ENCODE data around the gene FKBP6.
A peak's percentile ranks its signal among the peaks of the same experiment; 100 is the strongest.
"Not testable (repeated sequence)": the region's sequence is repeated elsewhere in the genome, so short reads cannot be mapped to it uniquely, and the experiment has no call there.

Gene FKBP6

DNA sequence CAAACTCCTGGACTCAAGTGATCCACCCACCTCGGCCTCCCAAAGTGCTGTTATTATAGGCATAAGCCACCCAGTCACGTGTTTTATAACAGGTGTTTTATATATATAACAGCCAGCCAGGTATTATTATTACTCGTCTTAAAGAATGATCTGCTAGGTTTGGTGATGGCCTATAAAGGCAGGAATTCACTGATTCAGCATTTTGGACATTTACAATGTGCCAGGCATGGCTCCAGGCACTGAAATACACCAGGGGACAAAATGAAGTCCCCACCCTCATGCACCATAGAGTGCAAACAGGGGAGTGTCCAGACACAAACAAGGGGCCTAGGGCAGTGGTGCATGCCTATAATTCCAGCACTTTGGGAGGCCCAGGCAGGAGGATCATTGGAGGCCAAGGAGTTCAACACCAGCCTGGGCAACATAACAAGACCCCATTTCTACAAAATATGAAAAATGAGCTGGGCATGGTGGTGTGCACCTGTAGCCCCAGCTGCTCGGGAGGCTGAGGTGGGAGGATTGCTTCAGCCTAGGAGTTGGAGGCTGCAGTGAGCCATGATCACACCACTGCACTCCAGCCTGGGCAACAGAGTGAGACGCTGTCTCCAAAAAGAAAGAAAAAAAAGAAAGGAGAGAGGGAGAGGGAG lies 4.4 kb upstream of the FKBP6 start:
- DNase-seq (ENCODE audit: low spot score); FAIRE-seq: not testable (repeated sequence)

DNA sequence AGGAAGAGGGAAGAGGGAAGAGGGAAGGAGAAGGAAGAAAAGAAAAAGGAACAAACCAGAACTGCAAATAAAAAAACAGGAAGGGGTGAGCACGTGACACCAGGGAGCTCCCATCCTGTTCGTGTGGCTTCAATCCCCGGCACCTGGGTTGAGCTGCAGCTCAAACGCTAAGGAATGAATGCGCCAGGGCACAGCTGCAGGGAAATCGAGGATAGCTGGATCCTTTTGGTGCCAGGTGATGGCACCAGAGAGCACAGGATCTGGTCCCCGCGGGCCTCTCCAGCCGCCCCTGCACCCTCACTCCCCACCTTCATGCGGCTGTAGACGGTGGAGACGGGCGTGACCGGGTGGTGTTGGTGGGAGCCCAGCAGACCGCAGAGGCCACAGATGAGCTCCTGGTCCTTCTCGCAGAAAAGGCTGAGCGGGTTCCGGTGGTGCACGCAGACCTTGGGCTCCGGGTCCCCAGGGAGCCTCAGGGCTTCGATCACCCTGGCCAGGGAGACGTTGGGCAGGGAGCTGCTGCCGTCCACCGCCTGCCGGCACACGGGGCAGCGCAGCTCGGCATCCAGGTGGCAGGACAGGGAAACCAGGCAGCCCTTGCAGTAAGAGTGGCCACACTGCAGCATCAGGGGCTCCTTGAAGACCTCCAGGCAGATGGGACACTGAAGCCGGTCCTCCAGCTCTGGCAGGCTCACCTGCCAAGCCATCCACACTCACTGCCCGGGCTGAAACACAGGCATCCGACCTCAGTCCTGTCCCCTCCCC lies 3.7 kb upstream of the FKBP6 start:
- not testable (repeated sequence) for FAIRE-seq
- DNase-seq (ENCODE audit: low spot score), result peak; percentile 44

DNA sequence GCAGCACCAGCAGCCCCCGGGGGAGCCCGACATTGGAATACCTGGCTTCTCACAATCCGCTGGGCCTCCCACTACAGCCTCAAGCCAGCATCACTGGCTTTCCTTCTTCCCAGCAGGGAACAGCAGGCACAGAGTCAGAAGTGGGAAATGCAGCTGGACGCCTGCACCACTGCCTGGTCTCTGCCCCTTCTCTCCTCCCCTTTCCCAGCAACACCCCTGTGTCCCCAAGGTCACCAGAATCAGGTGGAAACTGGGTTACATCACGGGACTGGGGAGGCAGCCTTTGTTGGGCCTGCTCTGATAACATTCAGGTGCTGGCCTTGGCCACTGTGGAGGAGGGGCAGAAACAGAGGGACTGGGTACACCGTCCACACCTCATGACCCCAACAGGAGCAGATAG lies 2.5 kb upstream of the FKBP6 start:
- not testable (repeated sequence) for DNase-seq (ENCODE audit: low spot score)

DNA sequence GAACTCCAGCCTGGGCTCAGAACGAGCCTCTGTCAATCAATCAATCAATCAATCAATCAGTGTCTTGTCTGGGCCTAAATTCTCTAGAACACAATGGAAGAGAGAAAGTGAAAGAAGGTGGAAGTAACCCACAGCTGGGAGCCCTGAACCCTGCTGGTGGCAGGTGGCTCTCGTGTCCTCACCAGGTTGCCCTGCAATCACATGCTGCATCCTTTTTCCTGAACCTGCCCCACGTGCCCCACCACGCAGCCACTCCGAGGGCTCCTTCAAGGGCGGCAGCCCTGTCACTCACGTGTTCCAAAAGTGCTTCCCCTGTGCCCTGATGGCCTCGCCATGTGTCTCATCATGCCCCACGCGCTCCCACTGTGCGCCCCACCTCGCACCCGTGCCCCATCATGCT lies 512 bp upstream of the FKBP6 start:
- not testable (repeated sequence) for FAIRE-seq; DNase-seq (ENCODE audit: low spot score)

More for the DNA sequence above, 2.5 kb upstream of the FKBP6 start:
- not testable (repeated sequence) for FAIRE-seq

DNA sequence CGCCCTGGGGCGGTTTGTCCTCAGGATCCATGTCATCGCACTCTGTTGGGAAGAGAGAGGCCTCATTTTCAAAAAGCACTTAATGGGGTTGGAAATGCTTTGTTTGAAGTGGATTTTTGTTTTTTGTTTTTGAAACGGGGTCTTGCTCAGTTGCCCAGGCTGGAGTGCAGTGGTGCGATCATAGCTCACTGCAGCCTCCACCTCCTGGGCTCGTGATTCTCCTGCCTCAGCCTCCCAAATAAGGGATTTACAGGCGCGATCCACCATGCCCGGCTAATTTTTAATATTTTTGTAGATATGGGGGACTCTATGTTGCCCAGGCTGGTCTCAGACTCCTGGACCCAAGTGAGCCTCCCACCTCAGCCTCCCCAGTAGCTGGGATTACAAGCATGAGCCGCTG lies 735 bp downstream of the FKBP6 start:
- no peak for DNase-seq (ENCODE audit: low spot score)
- no peak for FAIRE-seq

DNA sequence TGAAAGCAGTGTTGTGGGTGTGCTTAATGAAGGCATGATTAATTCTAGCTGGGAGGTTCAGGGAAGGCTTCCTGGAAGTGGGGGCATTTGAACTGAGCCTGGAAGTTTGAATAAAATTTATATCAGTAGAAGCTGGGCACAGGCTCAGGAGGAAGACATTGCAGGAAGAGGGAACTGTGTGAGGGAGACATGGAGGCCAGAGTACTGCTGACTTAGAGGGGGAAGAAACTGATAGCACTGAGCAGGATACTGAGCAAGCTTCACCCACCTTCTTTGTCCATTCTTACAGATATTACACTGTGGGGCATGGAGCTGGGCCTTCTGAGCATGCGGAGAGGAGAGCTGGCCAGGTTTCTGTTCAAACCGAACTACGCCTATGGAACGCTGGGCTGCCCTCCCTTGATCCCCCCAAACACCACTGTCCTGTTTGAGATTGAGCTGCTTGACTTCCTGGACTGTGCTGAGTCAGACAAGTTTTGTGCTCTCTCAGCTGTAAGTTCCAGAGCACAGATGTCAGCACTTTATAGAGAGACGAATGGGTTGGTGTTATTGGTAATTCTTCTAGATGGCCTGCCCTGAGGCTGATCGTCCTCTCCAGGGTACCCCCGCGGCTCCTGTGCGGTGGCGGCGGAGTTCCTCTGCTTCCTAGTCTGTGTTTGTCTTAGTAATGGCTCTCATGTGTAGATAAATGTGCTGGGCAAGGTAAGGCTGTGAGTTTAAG lies 2.1 kb downstream of the FKBP6 start:
- DNase-seq (ENCODE audit: low spot score) (peak; percentile 24), FAIRE-seq (no peak)

DNA sequence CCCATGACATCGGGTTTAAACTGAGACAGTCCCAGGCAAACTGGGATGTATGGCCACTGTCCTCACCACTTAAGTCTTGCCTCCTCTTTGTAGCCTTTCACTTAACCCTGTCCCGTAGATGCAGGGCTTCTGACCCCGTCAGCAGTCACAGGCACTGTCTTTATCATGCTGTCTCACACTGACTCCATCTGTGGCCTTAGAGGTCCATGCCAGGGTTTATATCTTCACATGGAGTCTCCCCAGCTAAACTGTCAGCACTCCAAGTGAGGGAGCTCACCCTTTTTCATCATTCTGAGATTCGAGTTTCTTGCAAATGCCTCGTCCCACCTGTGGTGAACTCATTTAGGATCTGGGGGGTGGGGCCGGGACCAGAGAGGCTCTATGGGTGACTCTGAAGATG lies 2.8 kb downstream of the FKBP6 start:
- FAIRE-seq, result no peak

DNA sequence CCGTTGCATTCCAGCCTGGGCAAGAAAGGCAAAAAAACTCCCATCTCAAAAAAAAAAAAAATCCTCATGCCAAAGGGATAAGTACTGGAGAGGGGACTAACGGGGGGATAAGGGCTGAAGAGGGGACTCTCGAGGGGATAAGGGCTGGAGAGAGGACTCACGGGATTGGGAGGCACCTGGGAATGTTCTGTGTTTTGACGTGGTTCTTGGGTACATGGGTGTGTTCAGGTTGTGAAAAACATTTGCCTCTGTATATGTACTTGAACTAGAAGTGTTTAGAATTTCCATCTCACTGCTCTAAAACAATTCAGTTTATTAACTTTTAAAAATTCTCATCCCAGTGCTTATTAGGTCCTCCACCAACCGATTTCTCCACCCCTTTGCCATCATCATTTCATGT lies 4.5 kb downstream of the FKBP6 start:
- DNase-seq (ENCODE audit: low spot score), result no peak
- FAIRE-seq, result no peak

More for the DNA sequence above, 2.8 kb downstream of the FKBP6 start:
- no peak for DNase-seq (ENCODE audit: low spot score)

DNA sequence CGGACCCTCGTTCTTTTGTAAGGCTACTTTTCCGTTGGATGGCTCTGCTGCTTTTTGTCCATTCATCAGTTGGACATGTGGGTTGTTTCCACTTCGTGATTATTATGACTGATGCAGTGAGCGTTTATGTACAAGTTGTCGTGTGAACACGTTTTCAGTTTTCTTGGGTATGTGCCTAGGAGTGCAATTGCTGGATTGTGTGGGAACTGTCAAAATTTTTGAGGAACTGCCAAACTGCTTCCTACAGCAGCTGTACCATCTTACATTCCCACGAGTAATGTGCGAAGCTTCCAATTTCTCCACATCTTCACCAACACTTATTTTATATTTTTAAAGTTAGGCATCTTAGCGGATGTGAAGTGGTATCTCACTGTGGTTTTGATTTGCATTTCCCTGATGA lies 10.4 kb downstream of the FKBP6 start:
- FAIRE-seq (no peak), DNase-seq (ENCODE audit: low spot score) (no peak)

DNA sequence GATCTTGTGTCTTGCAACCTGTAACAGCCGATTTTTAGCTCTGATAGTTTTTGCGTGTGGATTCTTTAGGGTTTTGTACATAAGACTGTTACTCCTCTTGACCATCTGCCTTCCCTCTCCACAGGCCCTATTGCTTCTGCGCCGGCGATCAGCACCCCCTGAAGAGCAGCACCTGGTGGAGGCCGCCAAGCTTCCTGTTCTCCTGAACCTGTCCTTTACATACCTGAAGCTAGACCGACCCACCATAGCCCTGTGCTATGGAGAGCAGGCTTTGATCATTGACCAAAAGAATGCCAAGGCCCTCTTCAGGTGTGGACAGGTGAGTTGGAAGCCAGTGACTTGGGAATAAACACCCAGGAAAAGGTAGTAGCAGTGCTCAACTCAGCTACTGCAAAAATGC lies 12.6 kb downstream of the FKBP6 start:
- DNase-seq (ENCODE audit: low spot score) (no peak), FAIRE-seq (no peak)

DNA sequence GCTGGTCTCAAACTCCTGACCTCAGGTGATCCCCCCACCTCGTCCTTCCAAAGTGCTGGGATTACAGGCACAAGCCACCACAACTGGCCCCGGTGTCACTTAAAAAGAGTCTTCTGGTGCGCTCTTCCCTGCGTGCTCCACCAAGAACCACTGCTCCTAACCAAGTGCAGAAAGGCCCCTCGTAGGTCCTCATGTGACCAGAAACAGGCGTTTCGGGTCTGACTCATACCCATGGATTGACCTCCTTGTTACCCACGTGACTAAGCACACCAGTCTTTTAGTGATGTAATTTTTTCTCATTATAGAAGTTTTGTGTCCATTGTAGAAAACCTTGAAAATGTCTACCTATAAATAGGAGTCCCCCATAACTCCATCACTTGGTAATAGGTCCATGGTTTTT lies 13.9 kb downstream of the FKBP6 start:
- FAIRE-seq (no peak), DNase-seq (ENCODE audit: low spot score) (peak; percentile 28)

DNA sequence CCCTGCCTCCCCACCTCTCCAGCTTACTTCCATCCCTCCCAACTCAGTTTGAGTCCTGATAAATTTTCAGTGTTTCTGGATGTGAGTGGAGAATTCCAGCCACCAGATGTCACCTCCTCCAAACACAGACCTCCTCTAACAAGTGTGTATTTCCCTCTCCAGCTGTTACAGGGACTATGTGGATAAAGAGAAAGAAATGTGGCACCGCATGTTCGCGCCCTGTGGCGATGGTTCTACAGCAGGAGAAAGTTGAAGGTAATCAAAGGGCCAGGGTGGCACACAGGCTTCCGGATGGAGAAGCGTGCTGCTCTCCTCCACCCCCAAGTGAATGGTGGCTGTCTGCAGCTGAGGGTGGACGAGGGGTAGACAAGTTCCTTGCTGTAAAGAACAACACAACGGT lies 14.7 kb downstream of the FKBP6 start:
- DNase-seq (ENCODE audit: low spot score), result no peak
- FAIRE-seq, result no peak

DNA sequence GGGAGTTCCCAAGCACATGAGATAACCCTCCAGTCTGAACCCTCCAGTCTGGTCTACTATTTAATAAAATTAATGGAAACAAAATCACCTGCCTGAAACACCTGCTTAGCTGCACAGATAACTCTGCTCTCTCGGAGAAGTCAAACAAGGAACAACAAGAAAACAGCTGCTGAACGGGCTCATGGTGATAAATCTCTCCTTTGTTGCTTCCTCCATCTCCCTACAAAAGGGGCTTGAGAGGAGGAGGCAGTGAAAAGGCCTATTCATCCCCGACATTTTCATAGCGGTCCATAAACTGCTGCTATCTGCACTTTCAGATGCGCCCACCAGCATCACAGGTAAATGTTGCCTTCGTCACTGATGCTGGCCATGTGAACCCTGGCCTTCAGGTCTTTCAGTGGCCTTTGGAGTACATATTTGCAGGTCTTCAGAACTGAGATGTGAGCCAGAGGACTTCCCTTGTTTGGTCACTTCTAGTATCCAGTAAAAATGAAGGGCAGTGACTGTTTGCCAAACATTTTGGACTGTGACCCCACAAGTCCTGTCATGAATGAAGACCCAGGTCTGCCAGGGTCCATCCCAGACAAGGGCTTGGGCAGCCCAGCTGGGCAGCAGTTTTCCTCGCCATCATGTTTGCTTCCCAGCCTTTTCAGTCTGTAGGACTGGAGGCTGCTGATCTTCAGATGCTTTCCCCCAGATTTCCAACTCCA lies 15.9 kb downstream of the FKBP6 start:
- no peak for DNase-seq (ENCODE audit: low spot score)
- FAIRE-seq, result no peak

DNA sequence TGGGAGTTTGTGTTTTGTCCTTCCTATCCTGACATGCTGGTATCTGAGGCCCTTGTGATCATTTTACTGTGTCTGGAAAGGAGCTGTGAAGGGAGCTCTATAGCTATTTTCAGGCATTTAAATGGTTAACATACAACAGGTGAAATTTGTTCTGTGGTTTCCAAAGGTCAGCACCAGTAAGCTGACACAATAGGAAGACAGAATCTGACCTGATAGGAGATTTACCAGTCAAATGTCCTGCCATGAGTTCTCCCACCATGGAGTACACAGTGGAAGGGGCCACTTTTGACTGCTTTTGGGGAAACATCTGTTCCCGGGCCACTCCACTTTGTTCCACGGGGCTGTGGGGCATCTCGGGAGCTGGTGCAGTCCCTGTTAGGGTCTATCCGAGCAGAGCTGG lies 17.6 kb downstream of the FKBP6 start:
- DNase-seq (ENCODE audit: low spot score) (no peak), FAIRE-seq (no peak)

DNA sequence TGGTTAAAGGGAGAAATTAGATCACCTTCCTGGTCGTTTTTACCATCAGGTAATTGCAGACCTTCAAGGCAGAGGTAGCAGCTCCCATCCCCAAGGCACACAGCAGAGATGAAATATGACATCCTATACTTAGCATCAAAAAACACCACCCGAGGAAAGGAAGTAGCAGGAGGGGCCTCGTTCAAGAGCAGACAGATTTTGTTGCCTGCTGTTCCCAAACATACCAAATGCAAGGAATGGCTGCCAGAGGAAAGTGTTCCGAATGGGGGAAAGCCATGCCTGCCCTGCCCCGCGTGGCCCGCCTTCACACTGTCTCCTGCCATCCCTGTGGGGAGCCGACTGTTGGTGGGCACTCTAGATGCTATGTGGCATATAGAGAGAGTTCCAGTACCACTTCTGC lies 18.0 kb downstream of the FKBP6 start:
- DNase-seq (ENCODE audit: low spot score) (no peak), FAIRE-seq (no peak)

DNA sequence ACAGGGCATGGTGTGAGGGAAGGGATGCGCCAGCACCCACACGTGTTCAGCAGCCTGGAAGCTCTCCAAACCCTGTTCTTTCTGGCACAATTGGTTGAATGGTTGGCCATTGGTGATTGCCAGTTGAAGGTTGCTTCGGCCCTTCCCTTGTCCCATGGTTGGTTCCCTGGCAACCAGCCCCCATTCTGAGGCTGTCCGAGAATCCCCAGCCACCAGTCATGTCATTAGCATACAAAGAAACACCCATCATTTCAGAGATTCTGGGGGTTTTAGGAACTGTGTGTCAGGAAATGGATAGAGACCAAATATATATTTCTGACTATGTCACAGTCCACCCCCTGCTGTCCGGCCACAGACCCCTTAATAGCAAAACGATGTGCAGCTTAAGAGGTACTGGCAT lies 21.8 kb downstream of the FKBP6 start:
- no peak for DNase-seq (ENCODE audit: low spot score)
- FAIRE-seq, result no peak

DNA sequence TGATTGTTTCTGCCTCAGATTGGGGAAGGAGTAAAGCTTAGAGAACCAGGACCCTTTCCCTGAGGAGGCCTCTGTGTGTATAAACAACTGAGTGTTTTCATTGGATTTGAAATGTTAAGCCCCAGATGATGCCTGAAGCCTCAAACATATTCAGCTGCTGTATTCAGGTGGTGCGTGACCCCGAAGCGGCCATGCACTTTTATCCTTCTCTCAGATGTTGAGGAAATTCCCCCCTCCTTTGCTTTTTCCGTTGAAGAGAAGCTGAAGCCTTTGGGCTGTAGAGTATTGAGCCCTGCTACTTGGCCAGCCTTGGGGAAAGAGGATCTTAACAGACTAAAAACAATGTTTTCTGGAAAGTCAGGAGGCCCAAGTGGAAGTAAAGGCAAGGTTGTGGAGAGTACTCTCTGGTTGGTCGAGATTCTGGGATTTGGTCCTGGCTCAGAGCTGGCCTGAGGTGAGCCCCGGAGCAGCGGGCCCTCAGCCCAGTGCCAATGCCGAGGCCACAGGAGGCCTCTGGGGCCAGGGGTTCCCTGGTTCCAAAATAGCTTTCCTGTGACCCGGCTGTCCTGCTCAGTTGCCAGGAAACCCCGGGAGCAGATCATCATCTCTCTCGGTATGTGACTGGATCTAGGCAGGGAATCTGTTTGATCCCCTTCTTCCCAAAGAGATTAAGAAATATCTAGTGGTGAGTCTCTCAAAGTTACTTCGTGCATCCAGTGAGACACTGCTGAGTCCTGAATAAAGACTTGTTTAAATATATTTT lies 22.5 kb downstream of the FKBP6 start:
- no peak for DNase-seq (ENCODE audit: low spot score)
- FAIRE-seq, result no peak

DNA sequence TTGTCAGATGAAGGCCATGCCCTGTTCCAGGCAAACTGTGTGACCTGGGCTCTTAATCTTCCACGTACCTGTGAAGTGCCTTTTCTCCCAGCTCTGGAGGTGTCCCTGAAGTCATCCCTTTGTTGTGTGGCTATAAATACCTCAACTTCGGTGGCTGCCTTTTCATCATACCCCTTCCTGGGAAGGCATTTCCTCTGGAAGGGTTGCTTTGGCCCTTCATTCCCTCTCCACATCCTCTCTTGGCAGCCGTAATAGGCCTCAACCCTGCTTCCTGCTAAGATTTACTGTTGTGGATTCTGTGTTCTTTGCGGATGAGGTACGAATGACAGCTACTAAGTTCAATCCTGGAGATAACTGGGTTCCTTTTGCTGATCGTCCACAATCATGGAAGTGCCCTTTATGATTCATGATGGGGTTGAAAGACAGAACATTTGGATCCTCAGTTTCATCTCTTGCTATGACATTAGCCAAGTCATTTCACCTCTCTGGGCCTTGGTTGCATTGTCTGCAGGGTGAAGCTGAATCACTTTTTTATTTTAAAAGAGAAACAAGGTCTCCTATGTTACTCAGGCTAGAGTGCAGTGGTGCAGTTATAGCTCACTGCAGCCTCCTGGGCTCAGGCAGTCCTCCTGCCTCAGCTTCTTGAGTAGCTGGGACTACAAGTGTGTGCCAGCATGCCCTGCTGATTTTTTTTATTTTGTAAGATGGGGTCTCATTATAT lies 23.6 kb downstream of the FKBP6 start:
- no peak for DNase-seq (ENCODE audit: low spot score)

DNA sequence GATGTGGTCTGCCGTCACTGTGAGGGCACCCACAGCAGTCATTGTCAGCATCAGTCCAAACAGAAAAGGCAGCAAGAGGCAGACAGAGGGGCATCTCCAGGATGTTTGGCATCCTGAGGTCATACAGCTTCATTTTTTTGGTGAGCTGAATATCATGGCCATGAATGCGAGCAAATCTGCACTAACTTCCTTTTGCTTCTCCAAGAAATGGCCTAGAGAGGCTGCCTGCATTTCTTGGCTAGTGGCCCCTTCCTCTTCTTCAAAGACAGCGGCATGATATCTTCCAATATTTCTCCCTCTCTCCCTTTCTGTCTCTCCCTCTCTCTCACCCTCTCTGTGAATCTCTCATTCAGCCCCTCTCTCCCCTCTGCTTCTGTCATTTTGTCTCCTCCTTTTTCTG lies 24.8 kb downstream of the FKBP6 start:
- no peak for FAIRE-seq
- no peak for DNase-seq (ENCODE audit: low spot score)

More for the DNA sequence above, 23.6 kb downstream of the FKBP6 start:
- no peak for FAIRE-seq

DNA sequence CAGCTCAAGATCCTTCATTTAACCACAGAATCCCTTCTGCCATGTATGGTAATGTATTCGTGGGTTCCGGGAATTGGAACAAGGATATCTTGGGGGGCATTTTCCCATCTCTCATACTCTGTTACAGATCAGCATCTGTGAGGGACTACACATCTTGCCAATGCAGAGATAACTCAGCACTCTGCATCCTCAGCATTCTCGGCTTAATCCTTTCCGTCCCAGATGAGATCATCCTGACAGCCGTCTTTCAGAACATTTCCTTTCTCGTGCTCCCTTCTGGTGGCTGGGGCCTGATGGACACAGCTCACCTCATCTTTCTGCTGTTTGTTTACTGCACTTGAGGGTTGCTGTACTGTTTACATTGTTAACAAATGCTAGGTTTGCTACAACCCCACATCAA lies 25.3 kb downstream of the FKBP6 start:
- FAIRE-seq (no peak), DNase-seq (ENCODE audit: low spot score) (no peak)
